HPDE6-E6E7 (cell line): ENCODE results near the gene S100A2.
"Not testable (repeated sequence)": the region's sequence is repeated elsewhere in the genome, so short reads cannot be mapped to it uniquely, and the experiment has no call there.

ENCODE experiments used
- DNase-seq: peaks from one replicate; pipeline ENCODE4 v3.0.0; 2011; ENCODE audit warnings: missing footprints; ENCODE audit errors: extremely low spot score

Gene S100A2

GRCh38 chr1:153532769-153533599 is 32.7 kb downstream of the S100A2 start:
- DNase-seq, result no peak

- DNase-seq, result no peak
Measured at GRCh38 chr1:153532181-153532580, 33.5 kb downstream of the S100A2 start.

GRCh38 chr1:153531638-153532037 is 34.0 kb downstream of the S100A2 start:
- no peak for DNase-seq

GRCh38 chr1:153527683-153528040 is 38.0 kb downstream of the S100A2 start:
- no peak for DNase-seq

GRCh38 chr1:153527023-153527682 is 38.5 kb downstream of the S100A2 start:
- peak; percentile 81 for DNase-seq

GRCh38 chr1:153526132-153526543 is 39.5 kb downstream of the S100A2 start:
- no peak for DNase-seq

GRCh38 chr1:153525088-153525728 is 40.4 kb downstream of the S100A2 start:
- DNase-seq, result no peak

- not testable (repeated sequence) for DNase-seq
Measured at GRCh38 chr1:153522353-153523048, 43.1 kb downstream of the S100A2 start.

- DNase-seq, result not testable (repeated sequence)
Measured at GRCh38 chr1:153521808-153522207, 43.8 kb downstream of the S100A2 start.

- DNase-seq, result no peak
Measured at GRCh38 chr1:153520818-153521476, 44.7 kb downstream of the S100A2 start.

- DNase-seq, result not testable (repeated sequence)
Measured at GRCh38 chr1:153520137-153520691, 45.4 kb downstream of the S100A2 start.

GRCh38 chr1:153519242-153519641 is 46.4 kb downstream of the S100A2 start:
- DNase-seq, result no peak

- DNase-seq, result peak; percentile 82
Measured at GRCh38 chr1:153515504-153516394, 49.9 kb downstream of the S100A2 start.

GRCh38 chr1:153513666-153514065 is 52.0 kb downstream of the S100A2 start:
- no peak for DNase-seq

GRCh38 chr1:153513023-153513422 is 52.6 kb downstream of the S100A2 start:
- DNase-seq, result no peak
